A549 (cell line): ENCODE measurements around the gene HDAC1.

Experiments
- BCL3 ChIP-seq: fragments of >200 bp; sonication (Bioruptor Twin); formaldehyde crosslinking; IDR thresholded peaks from 3 replicates; pipeline ENCODE4 v1.6.1; 2016
- CTCF ChIP-seq: fragments of >200 bp; sonication (Bioruptor Twin); formaldehyde crosslinking; IDR thresholded peaks from 3 replicates; pipeline ENCODE4 v1.5.1; 2016
- EHMT2 ChIP-seq: fragments of 200-600 bp; sonication (generic); IDR thresholded peaks from 2 replicates; pipeline ENCODE4 v1.6.1; 2016; ENCODE audit warnings: antibody characterized with exemption, low read depth, mild to moderate bottlenecking, moderate library complexity
- JUNB ChIP-seq: fragments of >200 bp; sonication (Bioruptor Twin); formaldehyde crosslinking; IDR thresholded peaks from 2 replicates; pipeline ENCODE4 v1.6.1; 2016
- SMC3 ChIP-seq: fragments of >200 bp; sonication (Bioruptor Twin); formaldehyde crosslinking; IDR thresholded peaks from 3 replicates; pipeline ENCODE4 v1.6.1; 2018; ENCODE audit warnings: inconsistent platforms
- TP53 ChIP-seq: fragments of 250-450 bp; sonication (Bioruptor Pico); IDR thresholded peaks from 2 replicates; pipeline ENCODE4 v1.5.0; 2021; ENCODE audit warnings: mild to moderate bottlenecking, moderate library complexity

GRCh38 chr1:32336591-32336932, 44.7 kb downstream of the HDAC1 start:
- TF ChIP-seq JUNB (no peak), EHMT2 (no peak), CTCF (no peak), SMC3 (no peak), BCL3 (no peak), TP53 (no peak)
